GM10266 (cell line): ENCODE results near the gene DIS3L.

Experiments
- DNase-seq: peaks from one replicate; pipeline ENCODE4 v3.0.0; 2012; ENCODE audit errors: extremely low spot score
- CTCF ChIP-seq: IDR thresholded peaks from 2 replicates; pipeline ENCODE4 v1.5.1; 2012; ENCODE audit warnings: mild to moderate bottlenecking, low read depth; ENCODE audit not compliant: control insufficient read depth, insufficient read depth; ENCODE audit errors: missing control alignments

The DIS3L gene

GRCh38 chr15:66285533-66286280 is 7.7 kb upstream of the DIS3L start:
- no peak for TF ChIP-seq CTCF
- DNase-seq, result no peak

- peak; percentile 49 for TF ChIP-seq CTCF
- peak; percentile 36 for DNase-seq
Observed at GRCh38 chr15:66287461-66288057, 5.8 kb upstream of the DIS3L start.

- DNase-seq, result no peak
- no peak for TF ChIP-seq CTCF
Observed at GRCh38 chr15:66288093-66288492, 5.3 kb upstream of the DIS3L start.

GRCh38 chr15:66288551-66289185 is 4.7 kb upstream of the DIS3L start:
- no peak for DNase-seq
- TF ChIP-seq CTCF, result no peak

- DNase-seq, result no peak
- no peak for TF ChIP-seq CTCF
Observed at GRCh38 chr15:66290007-66290406, 3.4 kb upstream of the DIS3L start.

GRCh38 chr15:66290518-66290917 is 2.9 kb upstream of the DIS3L start:
- DNase-seq, result no peak

More at GRCh38 chr15:66290518-66290917, 2.9 kb upstream of the DIS3L start:
- no peak for TF ChIP-seq CTCF
